Keratinocyte (primary cell): ENCODE results near the gene PBOV1. TPM values are rescaled to one million over a fixed set of nuclear protein-coding genes. Genes with fewer than 3 reads are reported as not detected.
A peak's percentile ranks its signal among the peaks of the same experiment; 100 is the strongest.

Experiments used
- DNase-seq: peaks from one replicate; pipeline ENCODE4 v3.0.0-alpha.2; 2011; ENCODE audit warnings: low read depth, missing footprints, low spot score
- FAIRE-seq: peaks from 2 replicates; lab custom pipeline; 2011; peaks lifted over from hg19 to GRCh38; lab: Jason Lieb, UNC
- H2AFZ ChIP-seq: 2 replicates; pipeline ENCODE4 v1.6.0; 2012; ENCODE audit warnings: low read length, control low read depth, inconsistent platforms; ENCODE audit not compliant: control insufficient read depth
- H3K27ac ChIP-seq: 2 replicates; pipeline ENCODE4 v1.5.1; 2011; ENCODE audit warnings: low read length; ENCODE audit not compliant: control insufficient read depth, insufficient read depth
- H3K27me3 ChIP-seq: 3 replicates; pipeline ENCODE4 v1.6.0; 2011; ENCODE audit warnings: low read length; ENCODE audit not compliant: control insufficient read depth, insufficient read depth; ENCODE audit errors: extremely low read depth
- H3K36me3 ChIP-seq, 2 experiments: 2 replicates in 1 of 2; 3 replicates in 1 of 2; pipeline ENCODE4 v1.5.1; 2011; ENCODE audit warnings: low read length in 2 of 2, mild to moderate bottlenecking in 1 of 2; ENCODE audit not compliant: control insufficient read depth in 2 of 2, insufficient read depth in 2 of 2; ENCODE audit errors: extremely low read depth in 1 of 2
- H3K4me1 ChIP-seq: 3 replicates; pipeline ENCODE4 v1.5.1; 2011; ENCODE audit warnings: low read length; ENCODE audit not compliant: control insufficient read depth, insufficient read depth; ENCODE audit errors: extremely low read depth
- H3K4me2 ChIP-seq: 3 replicates; pipeline ENCODE4 v1.6.0; 2011; ENCODE audit warnings: low read depth, low read length; ENCODE audit not compliant: control insufficient read depth, insufficient read depth; ENCODE audit errors: extremely low read depth
- H3K4me3 ChIP-seq, 3 experiments: fragments of 200-600 bp in 1 of 3; sonication (generic) in 1 of 3; 2 replicates in 2 of 3; 3 replicates in 1 of 3; pipeline ENCODE4 v1.5.1; 2011 to 2016; ENCODE audit warnings: low read length in 3 of 3, mild to moderate bottlenecking in 3 of 3, control low read depth in 2 of 3, inconsistent platforms in 1 of 3, low read depth in 1 of 3, mixed read lengths in 1 of 3, mixed run types in 1 of 3, moderate library complexity in 1 of 3; ENCODE audit not compliant: control insufficient read depth in 2 of 3, insufficient read depth in 2 of 3; ENCODE audit errors: extremely low read depth in 1 of 3
- H3K79me2 ChIP-seq: 2 replicates; pipeline ENCODE4 v1.6.0; 2012; ENCODE audit warnings: low read length; ENCODE audit not compliant: control insufficient read depth, insufficient read depth
- H3K9ac ChIP-seq: 3 replicates; pipeline ENCODE4 v1.6.0; 2011; ENCODE audit warnings: low read length; ENCODE audit not compliant: control insufficient read depth, insufficient read depth; ENCODE audit errors: extremely low read depth
- H3K9me1 ChIP-seq: 3 replicates; pipeline ENCODE4 v1.6.0; 2011; ENCODE audit warnings: low read length; ENCODE audit not compliant: control insufficient read depth, insufficient read depth; ENCODE audit errors: extremely low read depth
- H3K9me3 ChIP-seq: 2 replicates; pipeline ENCODE4 v1.5.1; 2012; ENCODE audit warnings: low read depth, low read length; ENCODE audit not compliant: control insufficient read depth
- H4K20me1 ChIP-seq: 3 replicates; pipeline ENCODE4 v1.6.0; 2011; ENCODE audit warnings: low read length; ENCODE audit not compliant: control insufficient read depth, insufficient read depth; ENCODE audit errors: extremely low read depth
- CTCF ChIP-seq, 3 experiments: IDR thresholded peaks in 1 of 3; conservative IDR thresholded peaks in 1 of 3; optimal IDR thresholded peaks in 1 of 3; 2 replicates in 2 of 3; 3 replicates in 1 of 3; pipeline versions ENCODE3 to v1.5.1; 2011; ENCODE audit warnings: low read length in 3 of 3, mild to moderate bottlenecking in 3 of 3, moderate library complexity in 2 of 3, control low read depth in 1 of 3, inconsistent platforms in 1 of 3; ENCODE audit not compliant: insufficient read depth in 2 of 3; ENCODE audit errors: extremely low read depth in 1 of 3
- EZH2 ChIP-seq: IDR thresholded peaks from one replicate; pipeline ENCODE4 v1.6.1; 2012; ENCODE audit warnings: inconsistent platforms, mild to moderate bottlenecking, low read length, moderate library complexity
- dilution Hi-C: fragments of 300-500 bp; cut with MboI; formaldehyde crosslinking; loops from one replicate; pipeline ENCODE4 v1.7.0; 2020; ENCODE audit warnings: low sequenced_read_pairs; ENCODE audit not compliant: extremely low pct_ligation_motif_present
- polyA plus RNA-seq, 5 experiments: library from polyadenylated mRNA; depleted of rRNA in 3 of 5; stranded (reverse) in 3 of 5; stranded (forward) in 1 of 5; unstranded in 1 of 5; fragments of >200 nt; gene quantifications; 1 replicate in 1 of 5; 2 replicates in 3 of 5; 3 replicates in 1 of 5; pipeline versions ENCODE4 v1.2.1 to v1.2.3, GENCODE V29; 2011 to 2012; ENCODE audit warnings: missing spikeins in 2 of 5, low read depth in 1 of 5, low replicate concordance in 1 of 5

The PBOV1 gene
- polyA plus RNA-seq, 1 donor (not counting 4 experiments of a cell fraction or from before 2014, with no cell fraction given) = not detected

- H3K4me1 ChIP-seq = no peaks in the 10 kb centered on the region
- H3K79me2 ChIP-seq = no peaks in the 10 kb centered on the region
- H3K27ac ChIP-seq = no peak overlapping the region
- H3K4me3 ChIP-seq = no peak overlapping the region
- H3K27me3 ChIP-seq = no peaks in the 10 kb centered on the region
- DNase-seq (no peak), FAIRE-seq (peak; percentile 17)
- no peaks in the 10 kb centered on the region for H4K20me1 ChIP-seq
- H3K36me3 ChIP-seq = no peaks in the 10 kb centered on the region
- H3K4me2 ChIP-seq = no peak overlapping the region
- no peaks in the 10 kb centered on the region for H3K9me1 ChIP-seq
- no peak overlapping the region for H2AFZ ChIP-seq
- TF ChIP-seq CTCF (optimal IDR thresholded peaks at IDR 0.05 in 1 of 3, IDR thresholded peaks at IDR 0.05 in 1 of 3, conservative IDR thresholded peaks at IDR 0.05 in 1 of 3; ENCODE audit: extremely low read depth in 1 of 3, insufficient read depth in 2 of 3, low read length in 3 of 3) (no peak), EZH2 (no peak)
- H3K9ac ChIP-seq = no peak overlapping the region
- dilution Hi-C loops = no loop called here
- no peaks in the 10 kb centered on the region for H3K9me3 ChIP-seq
Measured at GRCh38 chr6:138196122-138196738, 22.1 kb downstream of the PBOV1 start.

GRCh38 chr6:138194287-138194686 is 24.0 kb downstream of the PBOV1 start:
- Histone ChIP-seq H3K4me2 (no peak overlapping the region), H3K36me3 (no peaks in the 10 kb centered on the region), H3K9me3 (no peaks in the 10 kb centered on the region), H3K4me3 (no peak overlapping the region), H2AFZ (no peak overlapping the region), H3K27me3 (no peaks in the 10 kb centered on the region), H3K9me1 (no peaks in the 10 kb centered on the region), H3K9ac (no peak overlapping the region), H3K79me2 (no peaks in the 10 kb centered on the region), H4K20me1 (no peaks in the 10 kb centered on the region), H3K4me1 (no peaks in the 10 kb centered on the region), H3K27ac (no peak overlapping the region)
- dilution Hi-C loops = no loop called here
- FAIRE-seq (no peak), DNase-seq (no peak)
- TF ChIP-seq EZH2 (no peak), CTCF (optimal IDR thresholded peaks at IDR 0.05 in 1 of 3, IDR thresholded peaks at IDR 0.05 in 1 of 3, conservative IDR thresholded peaks at IDR 0.05 in 1 of 3; ENCODE audit: extremely low read depth in 1 of 3, insufficient read depth in 2 of 3, low read length in 3 of 3) (no peak)
